HG02981 (cell line): Measurements from ENCODE around the gene DDX55.

Experiments used
- ATAC-seq: cut with Tn5 transposase; IDR thresholded peaks from one replicate; pipeline ENCODE4 v1.9.1; 2021; ENCODE audit warnings: mild to moderate bottlenecking, moderate library complexity; ENCODE audit not compliant: unreplicated experiment

DDX55 gene

GRCh38 chr12:123614110-123614509 lies 12.2 kb downstream of the DDX55 start:
- no peak for ATAC-seq

DNA sequence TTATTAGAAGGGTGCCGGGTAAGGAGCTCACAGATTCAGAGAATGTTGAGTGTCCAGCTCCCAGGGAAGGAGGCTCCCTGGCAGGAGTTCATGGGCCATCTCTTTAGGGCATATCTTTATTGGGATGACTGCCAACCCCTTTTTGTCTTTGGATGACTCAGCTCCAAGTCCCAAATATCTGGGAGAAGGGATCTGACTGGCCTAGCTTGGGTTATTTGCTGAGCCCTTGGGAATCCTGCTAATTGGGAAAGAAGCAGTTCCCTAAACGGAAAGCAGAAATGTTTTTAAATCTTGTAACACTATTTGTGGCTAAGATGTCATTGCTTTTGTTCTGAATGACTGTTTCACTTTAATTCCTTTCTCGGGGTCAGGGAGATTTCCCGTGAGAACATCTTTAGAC lies 12.6 kb downstream of the DDX55 start:
- ATAC-seq, result no peak

- ATAC-seq, result no peak
These were observed 15.2 kb downstream of the DDX55 start for GRCh38 chr12:123617144-123617543.

DNA sequence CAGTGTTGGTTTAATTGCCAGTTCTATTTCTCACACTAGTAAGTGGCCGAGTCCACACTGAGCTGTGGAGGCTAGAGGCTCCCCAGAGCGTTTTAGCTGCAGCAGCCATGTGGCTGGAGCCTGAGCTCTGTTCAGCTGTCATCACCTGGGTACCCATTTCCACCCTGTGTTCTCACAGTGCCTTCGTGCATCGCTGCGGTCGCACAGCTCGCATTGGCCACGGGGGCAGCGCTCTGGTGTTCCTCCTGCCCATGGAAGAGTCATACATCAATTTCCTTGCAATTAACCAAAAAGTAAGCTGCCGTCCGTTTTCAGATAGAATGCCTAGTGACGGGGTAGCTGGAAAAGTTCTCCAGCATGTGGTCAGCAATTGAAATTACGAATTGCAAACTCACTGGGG lies 15.7 kb downstream of the DDX55 start:
- ATAC-seq, result no peak

GRCh38 chr12:123621101-123621500 lies 19.2 kb downstream of the DDX55 start:
- no peak for ATAC-seq

GRCh38 chr12:123621619-123622530 lies 20.0 kb downstream of the DDX55 start:
- ATAC-seq, result no peak

DNA sequence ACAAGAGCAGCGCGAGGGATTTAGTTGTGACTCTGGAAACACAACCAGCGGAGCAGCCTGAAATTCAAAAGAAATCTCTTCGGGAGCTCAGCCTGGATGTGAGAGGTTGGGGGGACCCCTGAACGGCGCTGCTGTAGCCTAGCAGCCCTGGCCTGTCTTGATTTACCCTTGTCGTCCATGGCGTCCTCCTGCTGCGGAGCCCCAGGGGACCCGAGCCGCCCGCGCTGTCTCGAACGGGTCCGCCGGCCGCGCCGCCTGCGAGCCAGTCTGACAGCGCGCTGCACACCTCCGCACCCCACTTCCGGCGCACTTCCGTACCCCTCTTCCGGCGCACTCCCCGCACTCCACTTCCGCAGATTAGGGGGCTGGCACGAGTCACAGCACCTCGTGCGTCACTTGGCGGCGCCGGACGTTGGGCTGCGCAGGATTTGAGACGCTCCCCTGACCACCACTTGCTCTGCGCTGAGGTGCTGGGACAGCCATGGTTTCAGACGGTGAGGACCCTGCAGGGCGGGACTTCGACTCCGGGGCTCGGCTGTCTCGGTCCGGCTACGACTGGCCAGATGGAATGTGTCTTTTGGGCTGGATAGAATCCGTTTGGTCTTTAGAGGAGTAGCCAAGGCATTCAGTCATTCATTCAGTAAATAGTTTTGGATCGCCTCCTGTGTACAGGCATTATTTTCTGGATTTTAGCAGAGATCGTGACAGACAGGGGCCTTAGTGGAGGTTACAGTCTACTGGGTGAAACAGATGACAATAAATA lies 31.7 kb downstream of the DDX55 start, which contains the start of the genes EIF2B1 and GTF2H3:
Gene EIF2B1, minus strand, starts transcription at position 308 of the 763 bp plus-strand sequence. Its CDS starts 129 bp downstream, at position 179.
Gene GTF2H3, plus strand, starts transcription at position 451 of the 763 bp plus-strand sequence. Its CDS starts 31 bp downstream, at position 482.
- ATAC-seq, result peak; percentile 96

- ATAC-seq, result no peak
These were observed 32.3 kb downstream of the DDX55 start for GRCh38 chr12:123634142-123634561.

- no peak for ATAC-seq
These were observed 42.0 kb downstream of the DDX55 start for GRCh38 chr12:123643911-123644310.

DNA sequence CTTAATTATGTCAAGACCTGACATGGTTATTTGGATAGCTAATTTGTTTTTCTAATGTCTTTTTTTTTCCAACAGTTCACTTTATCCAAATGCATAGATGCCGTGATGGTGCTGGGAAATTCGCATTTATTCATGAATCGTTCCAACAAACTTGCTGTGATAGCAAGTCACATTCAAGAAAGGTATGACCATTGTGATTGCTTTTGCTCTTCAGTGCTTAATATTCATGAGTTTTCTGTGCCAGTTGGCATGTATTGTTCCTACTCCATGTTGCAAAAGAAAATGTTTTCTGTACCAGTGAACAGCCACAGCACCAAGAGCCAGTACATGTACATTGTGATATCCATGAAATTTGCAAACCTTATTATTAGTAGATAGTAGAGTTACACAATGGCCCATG lies 43.5 kb downstream of the DDX55 start:
- ATAC-seq, result no peak

- ATAC-seq, result no peak
These were observed 44.0 kb downstream of the DDX55 start for GRCh38 chr12:123645878-123646277.

- no peak for ATAC-seq
These were observed 46.5 kb downstream of the DDX55 start for GRCh38 chr12:123648401-123648800.

GRCh38 chr12:123654129-123654701 lies 52.3 kb downstream of the DDX55 start:
- ATAC-seq, result no peak

DNA sequence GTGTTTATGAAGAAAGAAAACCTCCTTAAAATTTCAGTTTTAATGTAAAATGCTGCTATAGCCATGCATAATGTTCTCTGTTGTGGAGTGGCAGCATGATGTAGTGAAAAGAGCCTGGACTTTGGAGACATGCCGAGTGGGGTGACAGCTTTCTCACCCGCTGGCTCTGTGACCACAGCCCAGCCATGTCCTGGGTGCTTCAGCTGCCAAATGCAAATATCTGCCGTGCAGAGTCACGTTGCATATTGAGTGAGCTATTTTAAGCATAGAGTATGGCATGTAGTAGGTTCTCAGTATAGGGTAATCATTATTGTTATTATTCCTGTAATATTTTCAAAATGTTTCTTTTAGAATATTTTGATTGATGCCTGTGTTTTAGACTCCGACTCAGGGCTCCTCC lies 53.5 kb downstream of the DDX55 start:
- ATAC-seq, result peak; percentile 96

DNA sequence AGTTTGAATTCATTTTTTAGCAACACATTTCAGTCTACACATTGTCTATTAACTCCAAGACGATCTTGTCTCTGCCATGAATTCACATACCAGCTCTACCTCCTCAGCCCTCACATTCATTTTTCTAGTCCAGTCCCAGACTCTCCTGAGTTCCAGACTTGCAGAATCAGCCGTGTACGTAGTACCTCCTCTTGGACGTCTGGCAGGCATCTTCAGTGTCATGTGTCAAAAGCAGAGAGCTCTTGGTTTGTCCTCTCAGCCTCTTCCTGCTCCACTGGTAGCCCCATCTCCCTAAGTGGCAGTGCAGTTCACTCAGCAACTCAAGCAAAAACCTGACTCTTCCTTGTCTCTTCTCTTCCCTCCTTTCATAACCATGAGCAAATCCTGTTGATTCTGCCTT lies 54.5 kb downstream of the DDX55 start:
- ATAC-seq, result no peak

- no peak for ATAC-seq
These were observed 55.3 kb downstream of the DDX55 start for GRCh38 chr12:123657211-123657610.

- ATAC-seq, result no peak
These were observed 58.3 kb downstream of the DDX55 start for GRCh38 chr12:123659996-123660727.

DNA sequence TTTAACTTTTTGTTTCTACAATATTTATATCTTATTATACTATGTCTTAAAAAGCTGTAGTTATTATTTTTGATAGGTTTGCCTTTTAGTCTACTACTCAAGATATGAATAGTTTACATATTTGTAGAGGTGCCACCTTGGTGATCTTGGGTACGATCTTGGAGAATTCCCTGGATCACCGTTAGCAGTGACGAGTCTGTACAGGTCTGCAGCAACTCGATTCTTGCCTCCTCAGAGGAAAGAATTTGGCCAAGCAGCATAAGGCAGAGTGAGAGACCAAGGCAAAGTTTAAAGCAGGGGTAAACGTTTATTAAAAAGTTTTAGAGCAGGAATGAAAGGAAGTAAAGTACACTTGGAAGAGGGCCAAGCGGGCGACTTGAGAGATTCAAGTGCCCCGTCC lies 65.9 kb downstream of the DDX55 start:
- no peak for ATAC-seq
